ENCODE measurements around the gene ANO2.

Gene ANO2

DNA sequence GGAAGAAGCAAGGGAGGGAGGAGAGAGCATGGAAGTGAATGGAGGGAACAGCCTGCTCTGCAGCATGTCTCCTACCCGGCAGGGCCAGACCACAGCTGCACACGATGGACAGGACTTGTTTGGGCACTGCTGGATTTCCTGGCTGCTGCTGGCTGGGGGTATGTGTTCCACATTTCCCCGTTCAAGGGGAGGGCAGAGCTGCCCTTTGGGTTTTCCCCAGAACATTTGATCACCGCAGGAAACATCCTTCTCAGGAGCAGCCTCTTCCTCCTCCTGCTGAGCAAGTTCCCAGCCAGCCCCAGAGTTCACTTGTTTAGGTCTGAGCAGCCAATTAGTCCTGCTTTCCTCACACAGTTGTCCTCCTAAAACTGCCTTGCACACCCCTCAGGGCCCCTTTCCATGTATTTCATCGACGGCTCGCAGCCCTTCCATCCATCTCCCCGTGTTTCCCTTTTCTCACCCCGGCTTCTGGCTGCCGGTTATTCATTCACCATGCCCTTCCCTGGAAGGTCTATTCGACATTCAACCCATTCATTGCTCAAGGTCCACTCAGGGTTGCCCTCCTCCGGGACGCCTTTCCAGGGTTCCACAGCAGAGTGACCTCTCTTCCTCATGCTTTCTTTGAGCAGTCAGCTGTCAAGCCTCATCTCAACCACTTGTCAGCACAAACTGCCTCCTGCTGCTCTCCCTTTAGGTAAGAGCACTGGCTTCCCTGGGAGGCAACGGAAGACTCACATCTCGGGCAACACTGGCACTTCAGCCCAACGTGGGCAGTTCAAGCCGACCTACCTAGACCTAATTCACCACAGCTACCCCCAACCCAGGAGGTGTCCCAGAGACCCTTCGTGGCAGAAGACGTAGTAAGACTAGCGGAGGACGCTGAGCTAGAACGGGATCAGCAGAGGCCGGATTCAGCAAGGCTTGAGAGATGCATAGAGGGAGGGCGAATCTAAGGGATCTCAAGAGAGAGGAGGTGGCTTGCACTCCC is 20.1 kb upstream of the ANO2 start:
- peak; percentile 11 for DNase-seq (ENCODE audit: low read depth)
- TF ChIP-seq CTCF (IDR thresholded peaks at IDR 0.05; ENCODE audit: insufficient read depth, low read depth, low read length, missing control alignments) = no peak
- no peak overlapping the region for H3K4me3 ChIP-seq (ENCODE audit: low read length)

DNA sequence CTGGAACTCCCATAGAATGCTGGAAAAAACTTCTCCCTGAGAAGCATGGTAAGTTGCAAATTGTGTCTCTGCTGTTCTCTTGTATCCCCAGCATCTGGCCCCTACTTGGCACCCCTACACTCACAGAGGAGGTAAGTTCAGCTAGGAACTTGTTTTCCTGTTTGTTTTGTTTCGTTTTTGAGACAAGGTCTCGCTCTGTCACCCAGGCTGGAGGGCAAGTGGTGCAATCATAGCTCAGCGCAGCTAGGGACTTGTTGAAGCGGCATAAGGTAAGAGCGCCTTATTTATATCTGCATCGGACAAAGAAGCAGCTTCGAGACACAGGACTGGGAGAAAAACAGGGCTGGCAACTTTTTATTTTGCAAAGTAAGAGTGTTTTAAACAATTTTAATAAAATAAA is 18.5 kb upstream of the ANO2 start:
- TF ChIP-seq CTCF (IDR thresholded peaks at IDR 0.05; ENCODE audit: insufficient read depth, low read depth, low read length, missing control alignments) = no peak
- DNase-seq (ENCODE audit: low read depth) = peak; percentile 14
- no peak overlapping the region for H3K4me3 ChIP-seq (ENCODE audit: low read length)

GRCh38 chr12:5960783-5961182 is 15.7 kb upstream of the ANO2 start:
- no peak for DNase-seq (ENCODE audit: low read depth)
- no peak for TF ChIP-seq CTCF (IDR thresholded peaks at IDR 0.05; ENCODE audit: insufficient read depth, low read depth, low read length, missing control alignments)
- no peak overlapping the region for H3K4me3 ChIP-seq (ENCODE audit: low read length)

DNA sequence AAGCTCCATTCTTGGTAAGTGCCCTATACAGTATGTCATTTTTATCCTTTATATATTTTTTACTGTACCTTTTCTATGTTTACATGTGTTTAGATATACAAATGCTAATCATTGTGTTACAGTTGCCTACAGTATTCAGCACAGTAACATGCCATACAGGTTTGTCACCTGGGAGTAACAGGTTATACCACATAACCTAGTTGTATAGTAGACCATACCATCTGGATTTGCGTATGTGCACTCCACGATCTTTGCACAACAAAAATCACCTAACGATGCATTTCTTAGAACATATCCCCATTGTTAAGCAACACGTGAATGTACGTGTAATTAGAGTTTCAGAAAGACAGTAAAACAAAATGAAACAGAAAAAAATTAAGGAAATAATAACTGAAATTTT is 11.9 kb upstream of the ANO2 start:
- peak; percentile 24 for DNase-seq (ENCODE audit: low read depth)
- no peak overlapping the region for H3K4me3 ChIP-seq (ENCODE audit: low read length)
- no peak for TF ChIP-seq CTCF (IDR thresholded peaks at IDR 0.05; ENCODE audit: insufficient read depth, low read depth, low read length, missing control alignments)

DNA sequence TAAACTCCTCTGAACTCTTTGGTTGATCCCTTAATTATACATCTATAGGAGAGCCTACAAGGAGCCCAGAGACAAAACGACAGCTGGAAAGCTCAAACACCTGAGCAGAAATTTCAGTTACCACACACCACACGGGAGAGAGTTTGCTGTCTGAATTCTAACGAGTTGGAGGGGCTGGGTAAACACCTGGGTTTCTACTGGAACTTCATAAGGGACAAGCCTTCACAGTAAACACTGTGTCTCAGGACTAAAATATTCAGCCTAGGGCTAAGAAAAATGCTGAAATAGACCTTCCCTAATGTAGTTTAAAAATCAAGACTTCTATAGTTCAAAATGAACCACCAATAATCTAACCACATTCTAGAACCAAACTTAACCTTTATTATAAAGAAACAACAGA is 9.6 kb upstream of the ANO2 start:
- TF ChIP-seq CTCF (IDR thresholded peaks at IDR 0.05; ENCODE audit: insufficient read depth, low read depth, low read length, missing control alignments) = no peak
- H3K4me3 ChIP-seq (ENCODE audit: low read length) = no peak overlapping the region
- DNase-seq (ENCODE audit: low read depth) = no peak

DNA sequence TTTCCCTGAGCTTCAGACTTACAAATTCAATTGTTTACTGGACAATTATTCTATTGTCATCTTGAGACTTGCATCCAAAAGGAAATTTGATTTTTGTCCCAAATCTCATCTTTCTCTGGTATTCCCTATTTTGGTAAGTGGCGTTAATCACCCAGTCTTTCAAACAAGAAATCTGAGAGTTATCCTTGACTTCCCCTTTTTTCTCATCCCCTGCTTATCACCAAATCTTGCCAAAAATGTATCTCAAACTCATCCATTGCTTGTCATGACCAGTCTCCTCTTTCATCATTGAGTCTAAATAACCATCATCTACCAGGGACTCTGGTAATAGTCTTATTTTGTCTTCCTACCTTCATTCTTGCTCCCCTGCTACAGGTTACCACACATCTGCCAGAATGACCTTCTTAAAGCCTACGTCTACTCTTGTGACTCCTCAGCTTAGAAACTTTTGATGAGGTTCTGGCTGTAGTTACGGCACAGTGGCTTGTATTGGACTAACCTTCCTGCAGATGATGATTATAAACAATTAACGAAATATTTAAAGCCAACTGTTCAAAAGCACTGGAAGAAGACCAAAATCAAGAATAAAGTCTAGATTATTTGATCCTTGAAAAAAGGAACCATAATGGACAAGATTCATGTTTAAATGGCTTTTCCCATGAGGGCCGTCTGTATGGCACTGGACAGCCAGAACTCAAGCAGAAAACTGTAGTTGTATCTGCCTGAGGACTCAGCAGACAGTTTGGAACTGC is 9.0 kb upstream of the ANO2 start:
- H3K4me3 ChIP-seq (ENCODE audit: low read length) = no peak overlapping the region
- no peak for DNase-seq (ENCODE audit: low read depth)
- TF ChIP-seq CTCF (IDR thresholded peaks at IDR 0.05; ENCODE audit: insufficient read depth, low read depth, low read length, missing control alignments) = no peak

Data from epithelial cell of esophagus (primary cell).